ENCODE data around the gene MRPS2. TPM values are rescaled to one million over a fixed set of nuclear protein-coding genes. Genes with fewer than 3 reads are reported as not detected.
"Not testable (repeated sequence)": the region's sequence is repeated elsewhere in the genome, so short reads cannot be mapped to it uniquely, and the experiment has no call there.

Gene MRPS2
- polyA plus RNA-seq, 4 donors, result 45.6 to 60.4 (median 47.4) TPM

DNA sequence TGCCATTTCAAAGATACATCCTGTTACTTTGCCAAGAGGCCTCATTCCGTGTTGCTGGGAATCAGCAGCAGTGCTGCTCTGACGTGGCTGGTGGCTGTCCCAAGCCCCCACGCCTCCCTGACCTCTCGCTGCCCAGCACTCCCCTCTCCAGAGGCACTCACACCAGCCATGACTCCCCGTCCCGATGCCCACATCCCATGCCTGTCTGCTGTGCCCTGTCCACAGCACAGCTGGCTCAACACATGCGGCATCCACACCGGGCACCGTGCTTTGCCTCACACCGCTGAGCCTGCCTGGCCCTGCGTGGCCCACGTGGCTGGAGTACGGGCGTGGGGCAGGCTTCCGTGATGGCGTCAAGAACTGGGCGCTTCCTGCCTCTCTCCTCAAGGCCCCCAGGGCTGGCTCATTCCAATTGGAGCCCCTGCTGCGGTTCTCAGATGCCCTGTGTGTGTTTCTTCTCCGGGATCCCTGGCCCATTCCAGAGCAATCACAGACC is 12.9 kb downstream of the MRPS2 start:
- no peak for DNase-seq (ENCODE audit: low read depth in 4 of 4, low spot score in 3 of 4)

DNA sequence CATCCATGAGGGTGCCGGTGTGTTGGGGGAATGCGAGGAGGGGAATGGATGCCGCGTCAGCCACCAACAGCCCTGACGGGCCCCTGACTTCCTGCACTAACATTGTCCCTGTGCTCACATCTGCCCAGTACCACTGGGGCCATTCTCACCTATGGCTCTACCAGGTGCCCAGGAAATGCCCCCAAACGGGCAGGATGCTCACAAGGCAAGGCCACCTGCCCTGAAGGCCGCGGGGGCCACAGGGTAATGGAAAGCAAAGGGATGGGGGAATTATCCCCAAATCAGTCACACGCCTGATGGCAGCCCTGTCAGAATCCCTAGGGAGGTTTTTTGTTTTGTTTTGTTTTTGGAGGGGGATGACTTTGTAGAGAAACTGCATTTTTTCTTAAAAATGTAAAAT is 13.4 kb downstream of the MRPS2 start:
- DNase-seq (ENCODE audit: low read depth in 4 of 4, low spot score in 3 of 4), result not testable (repeated sequence)

DNA sequence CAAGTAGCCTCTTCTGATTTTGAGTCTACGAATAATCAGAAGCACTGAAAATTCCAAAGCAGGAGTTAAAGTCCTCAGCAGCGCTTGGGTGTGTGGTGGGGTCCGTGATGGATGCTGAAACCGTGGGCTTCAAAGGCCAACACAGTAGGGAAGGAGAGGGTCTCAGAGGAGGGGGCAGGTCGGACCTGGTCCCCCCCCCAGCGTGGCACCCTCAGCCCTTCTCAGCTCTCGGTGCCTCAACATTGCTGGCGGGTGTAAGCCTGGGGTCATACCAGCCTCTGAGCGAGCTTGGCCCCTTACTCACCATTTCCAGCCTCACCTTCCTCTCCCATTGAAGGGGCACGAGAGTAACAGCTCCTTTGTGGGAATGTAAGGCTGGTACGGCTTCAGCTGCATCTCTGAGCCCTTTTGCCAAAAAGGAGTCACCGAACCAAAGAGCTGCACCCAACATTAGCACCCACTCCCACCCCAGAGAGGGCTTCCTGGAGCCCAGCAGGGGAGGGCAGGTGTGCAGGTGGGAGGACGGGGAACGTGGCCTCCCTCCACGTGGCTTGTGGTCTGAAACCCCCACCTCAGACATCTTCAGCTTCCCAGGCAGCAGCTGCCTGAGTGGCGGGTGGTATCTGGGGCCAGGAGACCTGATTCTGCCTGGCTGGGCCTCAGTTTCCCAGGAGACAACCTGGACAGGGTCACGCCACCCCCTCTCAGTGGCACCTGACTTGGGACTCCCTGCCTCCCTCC is 14.0 kb downstream of the MRPS2 start:
- DNase-seq (ENCODE audit: low read depth in 4 of 4, low spot score in 3 of 4), result no peak

DNA sequence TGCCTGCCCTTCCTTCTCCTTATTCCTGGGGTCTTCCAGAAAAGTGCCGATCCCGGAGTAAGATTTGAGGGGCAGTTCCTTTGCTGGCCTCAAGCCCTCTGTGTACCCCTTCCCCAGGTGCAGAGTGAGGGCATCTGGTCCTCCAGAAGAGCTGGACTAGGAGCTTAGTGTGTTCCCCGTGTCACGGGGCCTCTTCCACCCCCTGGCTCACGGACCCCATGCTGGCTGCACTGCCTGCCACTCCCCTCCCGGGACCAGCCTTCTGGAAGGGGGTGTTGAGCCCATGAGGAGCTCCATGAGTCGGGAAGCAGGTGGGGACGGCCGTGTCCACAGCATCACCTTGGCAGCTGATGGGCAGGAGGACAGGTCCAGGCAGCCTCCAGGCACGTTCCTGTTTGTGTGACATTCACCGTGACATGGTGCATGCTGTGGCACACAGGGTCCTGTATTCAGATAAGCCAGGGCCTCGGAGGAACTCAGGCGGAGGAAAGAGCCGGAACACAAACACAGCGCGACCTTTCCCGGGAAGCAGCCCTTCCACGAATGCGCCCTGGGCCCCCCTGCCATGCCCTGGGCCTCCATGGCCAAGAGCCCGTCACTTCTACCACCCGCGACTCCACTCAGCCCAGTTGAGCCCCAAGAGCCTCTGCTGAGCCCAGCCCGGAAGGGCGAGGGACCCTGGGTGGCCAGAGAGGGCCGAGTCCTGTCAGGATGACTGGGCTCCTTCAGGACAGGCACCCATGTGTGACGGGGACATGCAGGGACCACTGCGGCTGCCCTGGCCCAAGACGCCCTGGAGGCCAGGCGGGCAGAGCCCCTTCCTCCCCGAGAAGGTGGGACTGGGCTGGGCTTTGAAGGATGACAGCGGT is 14.8 kb downstream of the MRPS2 start:
- DNase-seq (ENCODE audit: low read depth in 4 of 4, low spot score in 3 of 4), result no peak

DNA sequence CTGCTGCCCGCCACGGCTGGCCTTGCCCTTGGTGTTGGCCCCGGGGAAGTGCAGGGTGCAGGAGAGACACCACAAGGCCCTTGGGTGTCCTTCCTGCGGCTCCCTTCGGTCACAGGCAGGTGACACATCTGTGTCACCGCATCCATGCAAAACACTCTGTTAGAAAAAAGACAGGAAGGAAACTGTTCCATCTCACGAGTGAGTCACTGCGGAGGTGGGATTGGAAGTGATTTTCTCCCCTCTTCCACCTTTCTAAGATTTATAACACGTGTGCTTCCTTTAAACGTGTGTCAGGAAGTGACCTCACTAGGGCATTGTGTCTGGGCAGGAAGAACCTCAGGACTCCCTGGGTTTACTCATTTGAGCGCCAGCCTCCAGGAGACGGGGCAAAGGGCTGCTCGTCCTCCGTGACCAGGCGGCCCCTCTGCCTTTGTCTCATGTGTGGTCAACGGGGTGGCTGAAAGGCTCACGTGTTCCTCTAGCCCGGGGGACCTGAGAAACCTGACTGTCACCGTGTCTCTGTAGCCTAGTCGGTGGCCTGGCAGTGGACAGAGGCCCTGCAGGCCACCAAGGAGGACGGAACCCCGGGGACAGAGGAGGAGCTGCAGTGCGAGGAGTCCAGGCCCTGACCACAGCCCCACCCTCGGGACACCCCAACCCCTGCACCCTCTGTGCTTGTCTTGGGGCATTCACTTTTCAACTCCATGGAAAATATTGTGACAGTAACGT is 15.8 kb downstream of the MRPS2 start:
- no peak for DNase-seq (ENCODE audit: low read depth in 4 of 4, low spot score in 3 of 4)

DNA sequence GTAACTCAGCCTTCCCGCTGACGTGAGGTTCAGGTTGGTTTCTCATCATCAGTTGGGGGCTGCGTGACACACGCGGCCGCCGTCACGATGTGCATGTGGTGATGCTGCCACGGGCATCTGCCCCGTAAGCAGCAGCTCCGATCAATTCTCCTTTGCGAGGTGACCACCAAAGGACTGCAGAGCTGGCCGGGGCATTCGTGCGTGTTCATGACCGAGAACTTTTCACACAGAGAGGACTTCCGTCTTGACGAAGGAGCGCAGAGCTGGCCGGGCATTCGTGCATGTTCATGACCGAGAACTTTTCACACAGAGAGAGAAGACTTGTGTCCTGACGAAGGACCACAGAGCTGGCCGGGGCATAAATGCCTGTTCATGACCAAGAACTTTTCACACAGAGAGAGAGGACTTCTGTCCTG is 16.9 kb downstream of the MRPS2 start:
- DNase-seq (ENCODE audit: low read depth in 4 of 4, low spot score in 3 of 4), result no peak

DNA sequence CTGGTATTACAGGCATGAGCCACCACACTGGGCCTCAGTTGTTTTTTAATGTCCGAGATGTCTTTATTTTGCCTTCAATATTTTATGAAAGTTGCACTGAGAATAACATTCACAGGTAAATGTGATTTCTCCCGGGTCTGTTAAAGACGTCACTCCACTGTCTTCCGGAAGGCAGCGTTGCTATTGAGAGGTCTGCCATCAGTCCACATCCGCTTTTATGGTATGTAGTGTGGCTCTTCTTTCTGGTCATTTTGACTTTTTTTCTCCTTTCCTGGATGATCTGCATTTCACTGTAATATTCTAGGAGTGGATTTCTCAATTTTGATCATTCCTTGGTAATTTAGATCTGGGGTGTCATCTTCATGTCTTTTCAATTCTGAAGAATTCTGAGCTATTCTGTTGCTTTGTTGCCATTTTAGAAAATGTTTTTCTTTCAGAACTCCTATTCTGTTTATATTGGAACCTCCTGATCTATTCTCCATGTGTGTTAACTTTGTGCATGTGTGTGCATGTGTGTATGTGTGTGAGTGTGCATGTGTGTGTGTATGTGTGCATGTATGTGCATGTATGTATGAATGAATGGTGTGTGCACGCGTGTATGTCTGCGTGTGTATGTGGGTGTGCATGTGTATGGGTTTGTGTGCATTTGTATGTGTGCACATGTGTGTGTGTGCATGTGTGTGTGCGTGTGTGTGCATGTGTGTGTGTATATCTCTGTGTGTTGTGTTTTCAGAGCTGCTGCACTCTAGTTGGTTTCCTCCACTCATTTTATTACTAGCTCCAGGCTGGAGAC is 18.9 kb downstream of the MRPS2 start:
- no peak for DNase-seq (ENCODE audit: low read depth in 4 of 4, low spot score in 3 of 4)

DNA sequence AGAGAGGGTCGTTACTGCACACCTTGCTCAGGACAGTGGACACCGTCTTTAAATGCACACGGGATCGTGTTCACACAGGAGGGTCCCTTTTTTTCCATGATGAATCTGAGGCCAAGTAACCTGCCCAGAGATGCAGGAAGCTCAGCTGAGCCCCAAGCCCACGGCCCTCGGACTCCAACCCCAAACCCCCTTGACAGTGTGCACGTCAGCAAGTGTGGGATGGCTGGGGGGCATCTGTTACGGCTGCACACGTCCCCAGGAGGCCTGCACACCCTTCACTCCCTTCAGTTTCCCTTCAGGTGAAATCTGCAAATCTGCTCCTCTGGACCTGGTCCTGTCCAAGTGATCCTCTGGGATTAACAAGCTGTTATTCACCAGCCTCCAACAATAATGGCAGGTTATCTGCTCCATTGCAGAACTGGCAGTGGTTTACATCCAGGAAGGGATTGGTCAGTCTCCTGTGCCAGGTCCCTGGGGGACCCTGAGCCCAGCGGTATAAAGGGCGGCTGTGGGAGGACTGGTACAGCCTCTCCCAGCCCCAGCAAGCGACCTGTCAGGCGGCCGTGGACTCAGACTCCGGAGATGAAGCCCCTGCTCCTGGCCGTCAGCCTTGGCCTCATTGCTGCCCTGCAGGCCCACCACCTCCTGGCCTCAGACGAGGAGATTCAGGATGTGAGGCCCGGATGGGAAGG is 20.6 kb downstream of the MRPS2 start, which contains the start of gene LCN1:
LCN1 (plus strand) TSS at position 525 of the 692 bp plus-strand sequence; CDS start at position 583, 58 bp downstream.
- DNase-seq (ENCODE audit: low read depth in 4 of 4, low spot score in 3 of 4), result no peak

DNA sequence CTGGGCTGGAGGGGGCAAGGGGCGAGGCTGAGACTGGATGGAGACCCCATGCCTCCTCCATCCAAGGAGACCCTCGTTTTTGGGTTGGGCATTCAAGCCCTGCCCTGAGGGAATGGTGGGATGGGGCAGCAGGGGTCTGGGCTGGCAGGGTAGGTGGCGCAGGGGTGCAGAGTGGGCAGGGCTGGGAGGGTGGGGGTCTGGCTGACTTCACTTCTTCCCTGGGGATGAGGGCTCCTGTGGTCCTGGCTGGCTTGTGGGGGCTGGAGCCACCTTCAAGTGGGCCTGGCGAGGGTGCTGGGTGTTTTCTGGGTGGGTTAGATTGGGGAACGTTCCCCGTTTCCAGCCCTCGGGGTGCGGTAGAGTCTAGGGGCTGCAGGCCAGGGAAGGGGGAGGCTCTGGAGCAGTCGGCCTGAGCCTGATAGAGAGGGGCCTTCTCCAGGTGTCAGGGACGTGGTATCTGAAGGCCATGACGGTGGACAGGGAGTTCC is 21.2 kb downstream of the MRPS2 start:
- no peak for DNase-seq (ENCODE audit: low read depth in 4 of 4, low spot score in 3 of 4)

DNA sequence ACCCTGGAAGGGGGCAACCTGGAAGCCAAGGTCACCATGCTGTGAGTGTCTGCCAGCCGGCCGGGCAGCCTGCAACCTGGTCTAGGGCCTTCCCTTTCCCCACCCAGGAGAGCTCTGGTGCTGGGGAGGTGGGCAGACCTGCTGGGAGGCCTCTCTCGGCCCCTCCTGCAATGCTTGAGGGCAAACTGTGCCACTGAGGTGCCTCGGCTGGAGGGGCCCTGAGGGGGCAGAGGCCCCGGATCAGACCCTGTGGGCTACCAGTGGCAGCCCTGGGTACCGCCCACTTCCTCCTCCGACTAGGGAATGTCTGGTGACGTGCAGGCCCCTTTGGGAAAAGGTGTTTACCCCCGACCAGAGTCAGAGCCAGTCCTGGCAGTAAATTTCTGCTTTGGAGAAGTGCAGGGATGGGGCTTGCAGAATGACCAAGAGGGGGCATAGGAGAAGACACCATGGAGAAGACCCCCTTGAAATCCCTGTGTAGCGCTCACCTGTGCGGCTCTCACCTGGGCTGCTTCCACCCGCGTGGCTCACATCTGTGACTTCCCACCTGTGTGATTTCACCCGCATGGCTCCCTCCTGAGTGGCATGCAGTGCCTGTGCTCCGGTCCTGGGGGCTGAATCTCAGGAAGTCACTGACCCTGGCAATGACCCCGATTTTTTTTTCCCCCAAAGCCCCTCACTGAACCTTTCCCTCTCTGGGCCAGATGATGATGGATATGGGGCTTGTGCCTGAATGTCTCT is 21.8 kb downstream of the MRPS2 start:
- DNase-seq (ENCODE audit: low read depth in 4 of 4, low spot score in 3 of 4), result no peak

DNA sequence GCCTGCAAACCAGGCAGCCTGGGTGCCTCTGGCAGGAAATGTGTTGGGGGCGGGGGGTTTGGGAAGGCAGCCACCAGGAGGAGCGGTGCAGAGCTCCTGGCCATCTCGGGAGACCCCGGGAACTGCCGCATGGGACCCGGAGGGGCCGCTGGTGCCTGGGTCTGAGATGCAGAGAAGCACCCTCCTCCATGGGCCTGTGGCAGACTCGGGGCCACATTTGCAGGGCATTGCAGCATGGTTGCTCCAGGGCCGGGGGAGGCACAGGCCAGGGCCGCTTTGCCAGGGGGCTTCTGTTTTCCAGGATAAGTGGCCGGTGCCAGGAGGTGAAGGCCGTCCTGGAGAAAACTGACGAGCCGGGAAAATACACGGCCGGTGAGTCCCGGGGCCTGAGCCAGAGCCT is 22.4 kb downstream of the MRPS2 start:
- no peak for DNase-seq (ENCODE audit: low read depth in 4 of 4, low spot score in 3 of 4)

DNA sequence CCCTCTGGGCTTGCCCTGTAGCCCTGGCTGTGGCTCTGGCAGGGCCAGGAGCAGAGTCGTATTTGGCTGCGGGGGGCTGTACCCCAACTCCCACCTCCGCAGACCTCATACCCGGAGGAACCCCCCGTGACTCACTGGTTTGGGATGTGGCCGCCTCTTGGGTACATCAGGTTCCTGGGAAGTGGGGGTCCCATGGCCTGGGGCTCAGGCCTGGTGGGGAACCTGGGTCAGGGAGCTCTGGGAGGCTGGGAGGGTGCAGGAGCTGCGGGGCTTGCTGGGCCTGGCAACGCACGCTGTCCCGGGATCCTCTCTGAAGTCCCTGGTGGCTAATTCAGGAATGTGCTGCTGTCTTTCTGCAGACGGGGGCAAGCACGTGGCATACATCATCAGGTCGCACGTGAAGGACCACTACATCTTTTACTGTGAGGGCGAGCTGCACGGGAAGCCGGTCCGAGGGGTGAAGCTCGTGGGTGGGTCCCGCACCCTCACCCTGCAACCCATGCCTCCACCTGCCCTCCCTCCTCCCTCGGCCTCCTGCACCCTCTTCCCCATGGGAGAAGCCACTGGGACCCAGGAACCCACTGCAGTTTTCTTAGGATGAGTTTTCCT is 23.1 kb downstream of the MRPS2 start:
- no peak for DNase-seq (ENCODE audit: low read depth in 4 of 4, low spot score in 3 of 4)

DNA sequence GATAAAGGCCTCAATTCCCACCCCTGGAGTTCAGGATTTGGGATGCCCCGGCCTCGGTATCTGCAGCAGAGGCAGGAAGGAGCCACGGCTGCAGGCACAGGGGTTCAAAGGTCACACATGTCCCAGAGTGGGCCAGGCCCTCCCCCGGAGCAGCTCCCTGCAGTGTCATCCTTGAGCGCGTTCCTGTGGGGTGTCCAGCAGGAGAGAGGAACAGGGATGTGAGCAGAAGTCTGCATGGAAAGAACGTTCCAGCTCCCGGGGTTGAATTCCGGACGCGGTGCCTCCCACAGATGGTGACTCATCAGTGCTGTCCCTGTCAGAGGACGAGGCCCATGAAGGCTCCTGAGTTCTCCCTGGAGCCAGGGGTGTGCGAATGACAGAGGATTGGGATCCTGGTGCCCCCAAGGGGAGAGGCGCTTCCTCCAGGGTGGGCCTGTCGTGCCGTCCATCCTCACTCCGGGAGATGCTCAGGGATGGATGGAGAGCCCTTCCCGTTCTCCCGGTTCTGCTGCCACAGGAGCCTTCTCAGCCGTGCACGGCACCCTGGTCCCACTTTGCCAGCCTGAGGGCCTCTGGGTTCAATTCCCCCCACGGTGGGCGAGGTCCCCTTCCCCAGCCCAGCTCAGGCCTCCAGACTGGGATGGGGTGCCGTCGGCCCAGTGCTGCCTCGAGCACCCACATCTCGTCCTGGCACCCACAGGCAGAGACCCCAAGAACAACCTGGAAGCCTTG is 23.8 kb downstream of the MRPS2 start:
- no peak for DNase-seq (ENCODE audit: low read depth in 4 of 4, low spot score in 3 of 4)

DNA sequence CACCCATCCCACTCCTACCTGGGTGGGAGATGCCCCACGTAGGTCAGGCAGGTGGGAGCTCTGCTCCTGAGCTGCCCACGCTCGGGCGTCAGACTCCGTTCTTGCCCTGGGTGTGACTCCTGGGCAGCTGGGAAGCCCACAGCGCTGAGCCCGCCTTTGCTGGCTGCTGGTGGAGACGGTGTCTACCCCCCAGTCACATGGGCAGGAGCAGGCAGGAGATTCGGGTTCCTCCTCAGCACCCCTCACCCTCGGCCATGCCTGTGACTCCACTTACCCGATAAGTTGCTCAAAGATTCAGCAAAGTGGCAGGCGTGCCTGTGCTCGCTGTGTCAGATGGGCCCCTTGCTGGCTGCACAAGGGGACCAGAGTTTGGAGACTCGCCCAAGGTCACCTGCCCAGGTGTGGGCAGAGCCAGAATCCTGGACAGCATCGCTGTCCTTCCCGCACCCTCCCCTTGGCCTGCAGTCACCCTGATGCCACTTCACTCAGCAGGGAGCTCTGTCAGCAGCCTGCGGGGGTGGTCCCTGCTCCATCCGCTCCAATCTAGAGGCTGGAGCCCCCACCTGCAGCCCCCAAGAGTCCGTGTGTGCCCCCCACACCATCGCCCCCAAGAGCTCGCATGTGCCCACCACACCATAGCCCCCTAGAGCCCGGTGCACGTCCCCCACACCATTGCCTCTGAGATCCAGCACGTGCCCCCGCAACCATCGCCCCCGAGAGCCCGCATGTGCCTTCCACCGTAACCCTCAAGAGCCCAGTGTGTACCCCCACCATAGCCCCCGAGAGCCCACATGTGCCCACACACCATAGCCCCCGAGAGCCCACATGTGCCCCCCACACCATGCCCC is 25.0 kb downstream of the MRPS2 start:
- DNase-seq (ENCODE audit: low read depth in 4 of 4, low spot score in 3 of 4), result no peak

DNA sequence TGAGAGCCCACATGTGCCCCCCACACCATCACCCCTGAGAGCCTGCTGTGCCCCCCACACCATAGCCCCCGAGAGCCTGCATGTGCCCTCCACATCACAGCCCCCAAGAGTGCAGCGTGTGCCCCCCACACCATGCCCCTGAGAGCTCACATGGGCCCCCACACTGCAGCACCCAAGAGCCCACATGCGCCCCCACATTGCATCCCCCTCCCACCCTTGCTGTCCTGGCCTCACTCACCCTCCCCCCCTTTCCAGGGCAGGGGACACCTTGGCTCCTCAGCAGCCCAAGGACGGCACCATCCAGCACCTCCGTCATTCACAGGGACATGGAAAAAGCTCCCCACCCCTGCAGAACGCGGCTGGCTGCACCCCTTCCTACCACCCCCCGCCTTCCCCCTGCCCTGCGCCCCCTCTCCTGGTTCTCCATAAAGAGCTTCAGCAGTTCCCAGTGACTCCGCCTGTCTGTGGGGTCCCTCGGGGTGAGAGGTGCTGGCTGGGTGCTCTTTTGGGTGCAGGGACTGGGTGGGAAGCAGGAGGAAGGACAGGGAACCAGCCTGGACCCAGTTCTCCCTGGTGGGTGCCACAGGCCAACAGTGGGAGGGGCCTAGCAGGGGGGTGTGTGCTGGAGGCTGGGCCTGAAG is 25.7 kb downstream of the MRPS2 start:
- no peak for DNase-seq (ENCODE audit: low read depth in 4 of 4, low spot score in 3 of 4)

All from right renal pelvis (tissue), 4 donors.